MM.1S (cell line): ENCODE measurements around the gene TTC6.

Experiments used
- DNase-seq: peaks from one replicate; pipeline ENCODE4 v3.0.0-alpha.2; 2015
- H2AFZ ChIP-seq: fragments of 300-600 bp; sonication (generic); 2 replicates; pipeline ENCODE4 v1.6.0; 2016; ENCODE audit warnings: antibody characterized with exemption, low read length
- H3F3A ChIP-seq: fragments of 300-600 bp; sonication (generic); 2 replicates; pipeline ENCODE4 v1.6.1; 2016; ENCODE audit warnings: mild to moderate bottlenecking, antibody characterized with exemption, low read length, moderate library complexity, mixed read lengths; ENCODE audit not compliant: insufficient read depth
- H3K27ac ChIP-seq: fragments of 300-600 bp; sonication (generic); 2 replicates; pipeline ENCODE4 v1.5.1; 2016; ENCODE audit warnings: mild to moderate bottlenecking, low read length
- H3K27me3 ChIP-seq: fragments of 300-600 bp; sonication (generic); replicated peaks from 2 replicates; pipeline ENCODE4 v1.6.0; 2016; ENCODE audit warnings: low read length; ENCODE audit not compliant: insufficient read depth
- H3K36me3 ChIP-seq: fragments of 300-600 bp; sonication (generic); replicated peaks from 2 replicates; pipeline ENCODE4 v1.6.1; 2016; ENCODE audit warnings: mild to moderate bottlenecking, low read length, mixed read lengths; ENCODE audit not compliant: insufficient read depth
- H3K4me1 ChIP-seq: fragments of 300-600 bp; sonication (generic); 2 replicates; pipeline ENCODE4 v1.6.1; 2016; ENCODE audit warnings: low read length, mixed read lengths
- H3K4me2 ChIP-seq: fragments of 300-600 bp; sonication (generic); 2 replicates; pipeline ENCODE4 v1.6.0; 2016; ENCODE audit warnings: low read depth, low read length
- H3K4me3 ChIP-seq: fragments of 300-600 bp; sonication (generic); 2 replicates; pipeline ENCODE4 v1.5.1; 2016; ENCODE audit warnings: low read length, mixed read lengths
- H3K79me2 ChIP-seq: fragments of 300-600 bp; sonication (generic); 2 replicates; pipeline ENCODE4 v1.6.1; 2016; ENCODE audit warnings: mixed run types, low read length, mixed read lengths
- H3K9ac ChIP-seq: fragments of 300-600 bp; sonication (generic); 2 replicates; pipeline ENCODE4 v1.6.1; 2016; ENCODE audit warnings: low read length, mixed read lengths
- H3K9me2 ChIP-seq: fragments of 300-600 bp; sonication (generic); replicated peaks from 2 replicates; pipeline ENCODE4 v1.6.1; 2016; ENCODE audit warnings: mild to moderate bottlenecking, low read length, mixed read lengths; ENCODE audit not compliant: insufficient read depth
- H3K9me3 ChIP-seq: fragments of 300-600 bp; sonication (generic); replicated peaks from 2 replicates; pipeline ENCODE4 v1.6.1; 2016; ENCODE audit warnings: mild to moderate bottlenecking, low read length, mixed read lengths; ENCODE audit not compliant: insufficient read depth
- H4K20me1 ChIP-seq: fragments of 300-600 bp; sonication (generic); 2 replicates; pipeline ENCODE4 v1.6.1; 2016; ENCODE audit warnings: mild to moderate bottlenecking, low read length, moderate library complexity, mixed read lengths; ENCODE audit not compliant: insufficient read depth
- CTCF ChIP-seq: fragments of 300-600 bp; sonication (generic); IDR thresholded peaks from 2 replicates; pipeline ENCODE4 v1.5.1; 2016; ENCODE audit warnings: antibody characterized with exemption, low read length, mixed read lengths
- EZH2 ChIP-seq: fragments of 300-600 bp; sonication (generic); optimal IDR thresholded peaks from 2 replicates; pipeline ENCODE3; 2017; ENCODE audit warnings: low read depth, mild to moderate bottlenecking, antibody characterized with exemption, low read length, mixed read lengths
- EZH2phosphoT487 ChIP-seq: fragments of 300-600 bp; sonication (generic); IDR thresholded peaks from 2 replicates; pipeline ENCODE4 v1.6.1; 2018; ENCODE audit warnings: antibody characterized with exemption, low read length

Gene TTC6

DNA sequence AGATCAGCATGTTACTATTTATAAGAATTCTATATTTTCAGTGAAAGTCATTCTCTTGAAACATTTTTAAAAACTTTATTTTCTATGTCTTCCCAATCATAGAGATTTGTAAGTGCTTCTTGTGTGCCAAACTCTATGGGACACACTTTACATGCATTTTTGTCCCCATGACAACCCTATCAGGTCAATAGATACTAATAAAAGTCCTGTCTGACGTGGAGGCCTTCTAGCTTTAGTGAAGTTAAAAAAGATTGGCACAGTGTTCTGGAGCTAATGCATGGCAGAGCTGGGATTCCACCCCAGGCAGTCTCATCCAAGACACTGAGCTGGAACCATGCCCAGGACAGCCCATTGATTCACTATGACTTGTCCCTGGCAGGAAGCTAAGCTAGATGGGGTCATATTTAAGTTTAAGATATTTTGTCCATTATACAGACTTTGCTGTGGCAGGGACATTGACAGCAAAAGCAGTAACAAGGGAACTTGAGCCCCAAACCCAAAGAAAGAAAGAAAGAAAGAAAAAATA, 28.1 kb downstream of the TTC6 start:
- DNase-seq = no peak
- no peaks in the 10 kb centered on the region for H3F3A ChIP-seq
- no peaks in the 10 kb centered on the region for H3K9me3 ChIP-seq
- H3K4me2 ChIP-seq = no peak overlapping the region
- H3K9me2 ChIP-seq = no peaks in the 10 kb centered on the region
- no peak overlapping the region for H2AFZ ChIP-seq
- H3K27ac ChIP-seq = no peak overlapping the region
- no peak overlapping the region for H3K4me3 ChIP-seq
- no peaks in the 10 kb centered on the region for H3K4me1 ChIP-seq
- H4K20me1 ChIP-seq = no peaks in the 10 kb centered on the region
- no peak overlapping the region for H3K9ac ChIP-seq
- TF ChIP-seq EZH2 = no peak
- TF ChIP-seq CTCF = no peak
- no peaks in the 10 kb centered on the region for H3K27me3 ChIP-seq
- no peaks in the 10 kb centered on the region for H3K36me3 ChIP-seq
- no peaks in the 10 kb centered on the region for H3K79me2 ChIP-seq

- H3K79me2 ChIP-seq = no peaks in the 10 kb centered on the region
These were observed 28.5 kb downstream of the TTC6 start for GRCh38 chr14:37623971-37624370.

DNA sequence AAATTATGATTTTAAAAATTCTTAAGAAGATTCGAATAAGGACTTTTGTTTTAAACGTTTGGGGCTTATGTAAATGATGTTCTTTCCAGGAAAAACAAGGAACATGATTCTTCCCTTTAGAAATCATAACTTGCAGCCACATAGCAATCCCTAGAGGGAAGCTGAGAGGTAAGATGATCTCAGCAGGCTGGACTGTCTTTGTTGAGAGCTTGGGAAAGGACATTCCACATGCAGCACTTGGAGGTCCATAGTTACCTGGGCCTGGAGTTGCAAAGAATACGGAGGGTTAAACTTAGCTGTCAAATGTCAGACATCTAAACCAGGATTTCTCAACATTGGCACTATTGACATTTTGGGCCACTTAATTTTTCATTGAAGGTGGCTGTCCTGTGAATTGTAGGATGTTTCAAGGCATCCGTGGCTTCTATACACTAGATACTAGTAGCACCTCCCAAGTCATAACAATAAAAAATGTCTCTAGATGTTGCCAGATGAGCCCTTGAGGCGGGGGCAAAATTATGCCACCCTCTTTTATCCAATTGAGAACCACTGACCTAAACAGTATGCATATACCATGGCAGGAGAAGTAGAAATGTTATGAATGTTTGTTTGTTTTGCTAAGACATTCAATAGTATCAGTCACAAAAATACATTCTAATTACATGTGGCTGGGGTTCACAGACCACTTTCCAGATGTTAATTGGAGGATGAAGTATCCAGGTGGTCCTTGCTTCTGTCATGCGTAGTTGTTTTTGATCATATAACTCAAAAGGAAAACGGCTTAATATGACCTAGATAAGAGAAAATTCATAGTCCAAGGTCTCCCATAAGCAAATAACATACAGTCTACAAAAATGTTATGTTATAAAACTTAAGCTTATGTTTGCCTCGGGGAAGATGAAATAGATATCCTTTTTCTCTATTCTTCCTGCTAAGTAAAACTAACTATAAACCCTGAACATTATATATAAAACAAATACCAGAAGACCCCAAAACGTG, 30.5 kb downstream of the TTC6 start:
- no peaks in the 10 kb centered on the region for H3F3A ChIP-seq
- H3K27me3 ChIP-seq = no peaks in the 10 kb centered on the region
- no peak overlapping the region for H3K4me3 ChIP-seq
- H3K36me3 ChIP-seq = no peaks in the 10 kb centered on the region
- no peaks in the 10 kb centered on the region for H3K9me3 ChIP-seq
- no peaks in the 10 kb centered on the region for H3K4me1 ChIP-seq
- no peak overlapping the region for H3K27ac ChIP-seq
- H3K79me2 ChIP-seq = no peaks in the 10 kb centered on the region
- no peak for TF ChIP-seq CTCF
- no peak for TF ChIP-seq EZH2phosphoT487
- TF ChIP-seq EZH2 = no peak
- no peak overlapping the region for H3K4me2 ChIP-seq
- no peak overlapping the region for H3K9ac ChIP-seq
- H3K9me2 ChIP-seq = no peaks in the 10 kb centered on the region
- DNase-seq = no peak
- H4K20me1 ChIP-seq = no peaks in the 10 kb centered on the region
- no peak overlapping the region for H2AFZ ChIP-seq

More at GRCh38 chr14:37623971-37624370, 28.5 kb downstream of the TTC6 start:
- Histone ChIP-seq H3K27me3 (no peaks in the 10 kb centered on the region), H3K4me1 (no peaks in the 10 kb centered on the region), H3K9ac (no peak overlapping the region), H4K20me1 (no peaks in the 10 kb centered on the region), H3K27ac (no peak overlapping the region), H3K9me3 (no peaks in the 10 kb centered on the region), H3K4me3 (no peak overlapping the region), H3K9me2 (no peaks in the 10 kb centered on the region), H2AFZ (no peak overlapping the region), H3F3A (no peaks in the 10 kb centered on the region), H3K36me3 (no peaks in the 10 kb centered on the region), H3K4me2 (no peak overlapping the region)
- TF ChIP-seq EZH2phosphoT487 = no peak
- TF ChIP-seq CTCF = no peak
- TF ChIP-seq EZH2 = no peak
- DNase-seq = no peak
